ENCODE measurements around the gene ZNF879.

- TF ChIP-seq ZNF274 (IDR thresholded peaks at IDR 0.05; ENCODE audit: low read depth, low read length) (peak; percentile 97), SUZ12 (IDR thresholded peaks at IDR 0.05; ENCODE audit: extremely low read depth, insufficient read depth, insufficient read length) (no peak)
Measured at GRCh38 chr5:179079165-179079987, 55.8 kb downstream of the ZNF879 start.
